NOMO-1 (cell line): ENCODE data around the gene DNLZ.

Experiments
- DNase-seq, 2 experiments: peaks; one replicate each; lab custom pipeline; 2025; ENCODE audit not compliant: unreplicated experiment in 2 of 2; lab: John Stamatoyannopoulos, UW

Gene DNLZ

DNA sequence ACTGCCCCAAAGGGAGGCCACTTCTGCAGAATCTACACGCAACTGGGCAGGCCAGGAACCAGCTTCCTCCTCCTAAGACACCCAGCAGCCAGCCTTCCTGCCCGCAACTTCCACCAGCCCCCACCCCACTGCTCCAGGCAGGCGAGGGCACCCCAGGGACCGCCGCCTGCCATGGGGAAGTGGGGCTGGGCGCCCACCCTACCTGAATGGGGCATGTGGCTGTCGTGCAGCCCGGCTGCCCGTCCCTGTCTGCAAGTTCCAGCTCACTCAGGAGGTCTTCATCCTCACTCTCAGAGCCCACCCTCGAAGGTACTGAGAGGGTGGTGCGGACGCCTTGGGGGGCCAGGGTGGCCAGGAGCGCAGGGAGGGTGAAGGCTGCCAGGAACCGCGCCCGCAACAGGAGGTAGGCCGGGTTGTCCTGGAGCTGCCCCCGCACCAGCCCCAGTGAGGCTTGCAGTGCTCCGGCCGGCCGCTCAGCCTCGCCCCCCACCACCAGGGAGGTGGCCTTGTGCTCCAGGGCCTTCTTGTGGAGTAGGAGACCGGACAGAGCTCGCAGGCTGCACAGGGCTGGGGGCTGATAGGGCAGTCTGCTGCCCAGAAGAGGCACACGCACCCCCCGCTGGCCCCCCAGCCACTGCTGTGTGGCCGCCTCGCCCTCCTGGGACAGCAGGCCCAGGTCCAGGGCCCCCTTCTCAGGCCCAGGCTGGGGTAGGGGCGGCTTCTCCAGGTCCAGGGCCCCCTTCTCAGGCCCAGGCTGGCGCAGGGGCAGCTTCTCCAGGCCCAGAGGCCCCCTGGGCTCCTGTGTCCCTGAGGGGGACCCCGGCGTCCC is 14.0 kb upstream of the DNLZ start:
- no peak for DNase-seq

DNA sequence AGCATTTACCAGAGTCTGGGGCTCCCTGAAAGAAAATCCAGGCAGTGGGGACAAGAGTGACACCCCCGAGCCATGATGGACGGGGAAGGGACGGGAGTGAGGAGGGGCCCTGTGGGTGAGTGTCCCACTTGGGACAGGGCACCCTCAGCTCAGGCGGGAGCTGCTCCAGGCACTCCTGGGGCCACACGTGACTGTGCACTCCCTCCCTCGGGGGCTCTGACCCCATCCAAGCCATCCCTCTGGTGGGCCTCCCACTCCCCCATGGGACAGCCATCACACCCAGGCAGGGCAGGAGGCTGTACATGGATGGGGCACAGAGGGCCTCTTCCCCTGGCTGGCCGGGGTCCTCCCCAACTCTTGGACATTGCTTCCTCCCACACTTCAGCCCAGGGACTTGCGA is 12.9 kb upstream of the DNLZ start:
- DNase-seq: no peak

DNA sequence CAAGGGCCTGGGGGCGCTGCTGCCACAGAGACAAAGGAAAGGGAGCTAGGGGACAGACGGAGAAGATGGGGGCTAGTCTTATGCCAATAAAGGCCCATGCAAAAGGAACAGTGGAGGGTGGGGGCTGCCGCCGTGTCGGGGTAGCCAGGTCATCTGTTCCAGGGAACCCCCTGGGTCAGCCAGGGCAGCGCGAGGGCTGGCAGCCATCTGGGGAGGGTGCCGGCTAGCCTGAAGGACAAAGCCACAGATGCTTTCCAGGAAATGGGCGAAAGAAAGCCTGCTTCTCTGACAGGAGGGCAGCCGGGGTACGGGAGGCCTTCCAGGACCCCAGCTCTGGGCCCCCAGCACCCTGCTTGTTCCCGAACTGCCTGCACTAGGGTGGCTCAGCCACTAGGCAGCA is 11.6 kb upstream of the DNLZ start:
- no peak for DNase-seq

DNA sequence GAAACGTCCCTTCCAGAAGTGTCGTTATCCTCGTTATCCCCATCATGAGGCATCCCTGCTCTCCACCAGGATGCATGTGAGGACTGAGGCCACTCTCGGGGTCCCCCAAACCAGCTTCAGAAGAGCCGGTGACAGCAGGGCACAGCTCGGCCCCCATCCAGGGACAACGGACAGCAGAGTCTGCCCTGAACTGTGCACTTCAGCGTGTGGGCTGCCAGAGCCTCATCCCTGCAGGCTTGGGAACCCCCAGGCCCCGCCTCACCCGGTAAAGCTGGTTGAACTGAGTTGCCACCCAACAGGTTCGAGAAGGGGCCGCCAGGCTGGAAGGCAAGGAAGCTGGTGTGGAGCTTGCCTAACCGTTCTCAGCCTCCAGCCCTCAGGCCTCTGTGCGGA is 10.6 kb upstream of the DNLZ start:
- DNase-seq: no peak

DNA sequence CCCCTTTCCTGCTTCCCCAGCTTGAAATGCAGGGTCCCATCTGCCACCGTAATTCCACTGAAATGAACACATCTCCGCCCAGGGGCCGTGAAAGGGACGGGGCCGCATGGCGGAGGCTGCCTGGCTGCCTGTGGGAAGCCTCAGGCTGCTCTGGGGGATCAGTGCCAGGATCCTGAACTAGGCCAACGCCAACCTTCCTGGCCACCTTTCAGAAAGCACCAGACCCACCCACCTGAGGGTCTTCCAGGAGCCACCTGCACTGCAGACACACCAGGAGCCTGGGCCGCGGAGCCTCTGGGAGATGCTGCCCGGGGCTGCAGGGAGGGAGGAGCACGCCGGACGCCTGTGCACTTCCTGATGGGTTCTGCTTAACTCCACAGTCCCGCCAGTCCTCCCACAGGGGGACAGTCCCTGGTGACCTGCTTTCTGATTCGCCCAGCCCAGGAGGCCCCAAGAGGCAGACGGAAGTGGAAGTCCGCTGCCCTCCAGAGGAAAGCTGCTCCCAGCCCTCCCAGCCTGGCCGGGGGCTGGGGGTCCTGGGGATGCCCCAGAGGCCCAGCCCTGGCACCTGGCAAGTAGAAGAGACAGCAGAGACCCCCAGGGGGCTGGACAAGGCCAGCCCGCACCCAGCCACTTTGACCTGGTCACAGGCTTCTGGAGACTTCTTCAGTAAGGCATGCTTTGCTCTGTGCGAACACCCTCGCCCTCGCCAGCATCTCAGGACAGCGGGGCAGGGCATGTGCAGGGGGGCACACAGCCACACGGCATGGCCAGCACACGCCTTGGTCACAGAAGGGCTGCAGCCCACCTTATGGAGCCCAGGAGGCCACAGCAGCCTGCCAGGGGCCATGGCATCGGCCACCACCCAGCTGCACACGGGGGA is 10.0 kb upstream of the DNLZ start, which contains the start of gene CARD9:
Gene CARD9 (minus strand): TSS at position 370 of the 883 bp plus-strand sequence. CDS start 1,591 bp downstream, outside the sequence.
- peak; percentile 84 to 90 for DNase-seq

DNA sequence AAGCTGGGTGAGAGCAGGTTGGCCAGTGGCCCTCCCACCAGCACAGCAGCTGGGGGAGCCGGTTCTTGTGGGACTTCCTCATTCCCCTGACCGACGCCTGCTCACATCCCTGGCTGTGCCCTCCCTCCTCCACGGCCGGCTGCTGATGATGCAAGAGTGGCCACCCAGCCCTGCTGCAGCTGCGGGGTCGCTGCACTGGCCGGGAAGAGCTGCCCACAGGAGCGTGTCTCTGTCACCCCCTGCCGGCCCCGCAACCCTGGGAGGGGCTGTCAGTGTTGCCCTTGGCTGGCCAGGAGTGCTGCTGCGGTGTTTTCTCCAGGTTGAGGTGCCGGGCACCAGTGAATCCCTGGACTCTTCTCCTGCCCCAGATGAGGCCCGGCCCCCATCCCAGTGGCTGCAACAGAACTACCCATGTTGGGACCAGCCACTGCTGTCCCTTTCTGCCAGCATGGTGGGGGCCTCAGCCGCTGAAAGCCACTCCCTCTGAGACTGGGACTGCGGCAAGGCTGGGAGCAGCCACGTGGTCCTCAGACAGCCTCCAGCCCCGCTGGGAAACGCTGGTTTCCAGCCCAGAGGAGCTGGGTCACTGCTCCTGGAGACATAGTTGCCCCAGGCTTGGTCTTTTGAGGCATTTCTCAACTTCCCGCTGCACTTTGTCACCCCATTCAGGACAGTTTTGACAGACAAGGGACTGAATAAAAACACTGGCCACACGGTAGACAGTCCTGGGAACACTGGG is 9.2 kb upstream of the DNLZ start:
- peak; percentile 93 to 95 for DNase-seq

DNA sequence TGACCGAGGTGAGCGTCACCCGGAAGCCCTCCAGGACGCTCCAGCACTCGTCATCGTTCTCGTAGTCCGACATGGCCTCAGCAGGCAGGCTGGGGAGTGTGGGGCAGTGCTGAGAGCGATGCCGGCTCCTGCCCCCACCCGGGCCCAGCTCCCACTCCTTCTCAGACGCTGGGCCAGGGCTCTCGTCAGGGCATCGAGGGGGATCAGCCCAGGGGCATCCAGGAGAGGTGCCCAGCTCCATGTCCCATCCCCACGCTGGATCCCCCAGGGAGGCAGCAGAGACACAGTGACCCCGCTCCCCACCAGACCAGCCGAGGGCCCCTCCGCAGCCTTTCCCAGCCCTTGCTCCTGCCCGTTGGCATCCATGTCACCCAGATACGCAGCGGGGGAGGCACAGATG is 8.5 kb upstream of the DNLZ start:
- DNase-seq: no peak

DNA sequence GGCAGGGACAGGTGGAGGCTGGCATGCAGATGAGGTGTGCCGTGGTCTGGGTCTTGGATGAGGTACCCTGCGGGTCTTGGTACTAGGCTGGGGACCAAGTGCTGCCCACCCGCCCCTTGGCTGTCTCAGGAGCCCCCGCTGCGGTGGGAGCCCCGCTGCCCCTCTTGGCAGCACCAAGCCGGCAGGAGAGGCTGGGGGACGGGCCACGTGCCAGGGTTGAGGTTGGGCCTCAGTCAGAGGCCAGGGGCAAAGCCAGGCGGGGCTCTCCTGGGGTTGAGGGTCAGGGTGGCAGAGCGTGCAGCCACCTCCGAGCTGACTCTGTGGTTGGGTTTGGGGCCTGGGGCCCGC is 8.0 kb upstream of the DNLZ start:
- DNase-seq: no peak

DNA sequence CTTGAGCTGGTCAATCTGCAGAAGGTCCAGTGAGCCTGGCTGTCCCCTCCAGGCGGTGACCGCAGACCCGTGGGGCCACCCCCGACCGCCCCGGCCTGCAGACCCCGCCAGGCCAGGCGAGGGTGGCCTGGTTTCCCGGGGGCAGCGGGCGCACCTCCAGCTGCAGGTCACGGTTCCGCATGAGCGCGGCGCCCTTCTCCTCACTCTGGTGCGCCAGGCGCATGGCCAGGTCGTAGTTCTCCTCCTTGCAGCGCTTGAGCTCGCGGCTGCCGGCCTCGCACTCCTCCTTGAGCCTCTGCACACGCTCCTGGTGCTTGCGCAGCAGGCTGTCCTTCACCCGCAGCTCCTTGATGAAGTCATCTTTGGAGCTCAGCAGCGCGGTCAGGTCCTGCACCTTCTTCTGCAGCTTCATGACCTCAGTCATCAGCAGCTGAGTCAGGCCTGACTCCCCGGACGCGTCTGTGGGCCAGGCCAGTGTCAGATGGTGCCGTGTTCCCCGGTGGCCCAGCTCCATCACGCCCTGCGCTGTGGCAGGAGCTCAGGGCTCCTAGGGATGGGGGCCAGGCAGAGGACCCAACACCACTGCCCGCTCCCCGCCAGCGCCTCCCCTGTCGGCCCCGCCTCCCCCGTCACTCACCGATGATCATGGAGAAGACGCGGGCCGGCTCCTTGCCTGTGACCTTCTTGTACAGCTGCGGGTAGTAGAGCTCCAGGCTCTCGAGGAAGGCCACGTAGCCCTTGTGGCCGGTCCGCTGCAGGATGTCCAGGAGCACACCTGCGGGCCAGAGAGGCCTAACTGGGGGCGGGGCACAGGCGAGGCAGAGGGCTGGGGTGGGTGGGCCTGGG is 7.4 kb upstream of the DNLZ start:
- DNase-seq: no peak

DNA sequence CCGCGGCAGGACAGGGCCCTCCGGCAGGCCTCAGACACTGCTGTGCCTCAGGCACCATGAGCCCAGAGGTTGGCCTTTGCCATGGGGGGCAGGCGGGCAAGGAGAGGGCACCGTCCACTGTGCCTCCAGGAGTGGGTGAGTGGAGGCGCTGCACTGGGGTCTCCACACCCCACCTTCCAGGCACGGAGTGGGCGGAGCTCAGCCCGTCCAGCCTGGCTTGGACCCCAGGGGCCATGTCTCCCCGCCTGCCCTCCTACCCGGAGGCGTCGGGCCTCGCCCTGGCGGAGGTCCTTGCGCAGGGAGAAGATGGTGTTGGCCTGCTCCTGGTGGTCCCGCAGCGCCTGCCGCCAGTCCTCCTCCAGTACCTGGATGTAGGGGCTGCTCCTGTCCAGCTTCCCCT is 6.5 kb upstream of the DNLZ start:
- no peak for DNase-seq

DNA sequence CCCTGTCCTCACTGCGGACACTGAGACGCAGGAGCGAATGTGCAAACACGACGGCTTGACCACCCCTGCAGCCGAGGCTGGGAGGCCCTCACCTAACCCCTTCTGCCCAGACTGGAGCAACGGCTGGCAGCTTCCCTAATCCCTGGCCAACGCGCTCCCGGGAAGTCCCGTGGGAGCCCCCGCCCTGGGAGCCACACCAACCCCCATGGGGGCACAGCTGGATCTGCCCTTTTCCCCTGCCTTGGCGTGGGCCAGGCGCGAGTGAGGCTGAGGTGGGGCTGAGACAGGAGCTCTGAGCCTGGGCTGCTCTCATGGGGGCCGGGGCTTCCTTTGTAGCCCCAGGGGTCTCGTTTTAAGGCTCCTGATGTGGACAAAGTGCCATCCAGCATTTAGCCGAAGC is 4.6 kb upstream of the DNLZ start:
- DNase-seq: no peak

DNA sequence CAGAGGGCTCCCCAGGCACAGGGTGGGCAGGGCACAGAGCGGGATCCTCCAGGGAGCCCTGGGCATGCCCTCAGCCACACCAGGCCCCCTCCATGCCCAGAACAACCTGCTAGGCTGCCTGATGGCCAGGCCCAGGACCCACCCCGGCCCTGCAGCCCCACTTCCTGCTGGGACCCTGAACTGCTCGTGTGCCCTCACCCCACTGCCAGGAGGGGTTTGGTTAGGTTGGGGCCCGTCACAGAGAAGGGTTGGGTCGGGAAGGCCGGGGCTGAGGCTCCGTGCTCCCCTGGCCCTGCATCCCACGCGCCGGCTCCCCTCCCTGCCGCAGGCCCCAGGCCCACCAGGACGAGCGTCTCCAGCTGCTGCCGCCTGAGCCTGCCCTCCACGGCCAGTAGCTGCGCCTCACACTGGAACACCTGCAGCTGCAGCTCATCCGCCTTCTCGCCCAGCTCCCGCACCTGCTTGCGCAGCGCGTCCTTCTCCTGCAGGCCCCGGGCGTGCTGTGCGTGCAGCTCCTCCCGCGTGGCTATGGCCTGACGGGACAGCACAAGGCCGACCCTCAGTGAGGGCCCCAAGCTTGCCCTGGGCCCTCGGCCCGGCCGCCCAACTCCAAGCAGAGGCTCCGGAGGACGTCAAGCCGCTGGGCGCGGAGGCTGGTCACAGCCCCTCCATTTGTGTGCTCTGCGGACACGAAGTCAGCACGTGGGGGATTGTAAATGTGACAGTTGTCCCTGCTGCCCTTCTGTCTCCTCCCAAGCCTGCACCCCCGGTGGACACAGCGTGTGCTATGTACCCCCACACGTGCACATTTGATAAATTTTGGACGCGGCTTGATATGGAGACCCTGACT is 4.0 kb upstream of the DNLZ start:
- DNase-seq: no peak

DNA sequence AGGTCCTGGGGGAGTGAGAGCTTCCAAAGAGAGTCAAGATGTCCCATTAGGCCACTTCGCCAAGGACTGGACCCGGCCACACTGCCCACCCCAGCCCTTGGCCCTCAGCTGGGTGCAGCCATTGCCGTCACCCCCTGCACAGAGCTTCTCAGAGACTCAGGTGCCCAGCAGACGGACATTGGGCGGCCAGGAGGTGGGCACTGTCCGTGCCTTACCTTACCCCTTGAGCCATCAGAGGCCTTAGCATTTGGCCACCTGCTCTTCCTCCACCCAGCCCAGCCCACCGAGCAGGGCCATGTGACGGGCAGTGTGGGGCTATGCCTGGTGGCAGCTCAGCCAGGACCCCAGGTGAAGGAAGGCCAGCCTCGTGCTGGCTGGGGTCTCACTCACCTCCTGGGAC is 3.3 kb upstream of the DNLZ start:
- no peak for DNase-seq

DNA sequence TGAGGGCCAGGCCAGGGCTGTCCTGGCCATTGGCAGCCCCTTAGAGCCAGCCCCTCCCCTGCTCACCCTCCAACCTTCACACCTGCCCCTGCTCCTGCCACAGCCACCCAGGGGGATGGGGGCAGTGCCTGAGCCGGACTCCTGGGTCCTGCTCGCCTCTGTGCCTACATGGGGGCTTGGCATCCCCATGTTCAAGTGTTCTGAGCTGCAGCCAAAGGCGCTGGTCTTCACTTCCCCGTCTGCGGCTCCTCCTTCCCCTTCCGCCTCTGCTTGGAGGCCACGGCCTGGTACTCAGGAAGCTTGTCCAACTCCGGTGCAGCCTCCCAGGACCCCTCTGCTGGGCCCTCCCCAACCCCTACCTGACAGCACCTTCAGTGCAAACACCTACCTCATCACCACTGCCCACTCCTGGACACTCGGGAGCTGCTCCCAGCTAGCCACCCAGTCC is 2.3 kb upstream of the DNLZ start:
- peak; percentile 77 to 79 for DNase-seq

DNA sequence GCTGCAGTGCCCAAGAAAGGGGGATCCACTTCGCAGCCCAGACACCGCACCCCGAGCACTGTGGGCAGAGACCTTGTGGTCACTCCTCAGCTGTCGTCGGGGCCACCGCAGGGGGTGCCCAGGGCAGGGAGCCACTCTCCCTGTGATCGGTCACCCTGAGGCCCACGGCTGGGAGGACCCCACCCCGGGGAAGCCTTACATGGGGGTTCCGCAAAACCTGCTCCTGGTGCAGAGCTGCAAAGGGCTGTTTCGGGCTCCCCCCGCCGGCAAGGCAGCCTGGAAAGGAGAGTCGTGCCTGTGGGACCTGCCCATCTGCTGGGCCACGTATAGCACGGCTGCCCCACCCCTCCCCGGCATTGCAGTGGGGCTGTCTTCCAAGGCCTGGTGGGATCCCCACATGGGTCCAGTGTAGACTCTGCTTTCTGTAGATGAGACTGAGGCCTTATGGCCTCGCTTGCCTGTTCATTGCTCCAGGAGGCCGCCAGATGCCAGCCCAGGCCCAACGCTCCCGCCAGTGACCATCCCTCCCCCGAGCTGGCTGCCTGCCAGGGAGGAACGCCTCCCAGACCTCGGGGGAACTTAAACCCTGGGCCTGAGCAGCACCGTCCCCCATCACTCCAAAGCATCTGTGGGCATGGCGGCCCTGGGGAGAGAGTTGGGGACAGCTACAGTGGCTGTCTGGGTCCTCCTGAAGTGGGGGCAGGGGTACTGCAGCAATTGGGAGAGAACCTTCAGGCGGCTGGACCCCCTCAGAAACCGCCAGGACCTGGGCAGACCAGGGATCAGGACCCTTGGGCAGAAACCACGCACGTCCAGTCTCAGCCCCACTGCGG is 1.6 kb upstream of the DNLZ start:
- no peak for DNase-seq

DNA sequence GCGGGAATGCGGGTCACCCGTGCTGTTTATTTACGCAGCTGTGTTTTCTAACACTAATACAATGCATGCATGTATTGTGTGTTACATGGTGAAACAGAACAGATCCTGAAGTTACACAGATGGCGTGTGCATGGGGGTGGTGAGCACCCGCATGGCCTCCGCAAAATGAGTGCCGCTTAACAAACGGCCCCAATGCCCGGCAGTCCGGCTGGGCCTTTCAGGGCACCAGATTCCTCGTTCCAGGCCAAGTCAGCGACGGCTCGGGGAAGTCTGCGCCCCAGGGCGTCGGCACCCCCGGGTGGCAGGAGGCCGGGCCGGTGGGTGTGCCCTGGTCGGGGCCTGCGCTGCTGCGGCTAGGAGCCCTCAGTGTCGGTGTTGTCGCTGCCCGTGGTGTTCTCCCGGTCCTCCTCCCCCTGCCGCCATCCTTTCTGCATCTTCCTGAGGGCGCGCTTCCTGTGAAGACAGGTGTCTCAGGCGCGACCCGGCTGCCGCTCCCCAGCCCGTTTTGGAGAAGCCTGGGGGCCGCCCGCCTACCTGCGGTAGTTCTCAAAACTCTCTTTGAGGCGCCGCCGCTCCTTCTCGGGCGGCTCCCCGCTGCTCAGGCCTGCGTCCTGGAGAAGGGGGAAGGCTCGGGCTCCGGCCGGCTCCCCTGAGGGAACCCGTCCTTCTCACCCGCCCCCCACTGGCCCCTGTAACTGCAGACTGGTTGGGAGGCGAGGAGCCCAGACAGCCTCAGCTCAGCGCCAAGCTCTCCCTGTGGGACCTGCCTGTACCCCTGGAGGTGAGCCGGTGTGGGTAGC is 605 bp upstream of the DNLZ start:
- no peak for DNase-seq

DNA sequence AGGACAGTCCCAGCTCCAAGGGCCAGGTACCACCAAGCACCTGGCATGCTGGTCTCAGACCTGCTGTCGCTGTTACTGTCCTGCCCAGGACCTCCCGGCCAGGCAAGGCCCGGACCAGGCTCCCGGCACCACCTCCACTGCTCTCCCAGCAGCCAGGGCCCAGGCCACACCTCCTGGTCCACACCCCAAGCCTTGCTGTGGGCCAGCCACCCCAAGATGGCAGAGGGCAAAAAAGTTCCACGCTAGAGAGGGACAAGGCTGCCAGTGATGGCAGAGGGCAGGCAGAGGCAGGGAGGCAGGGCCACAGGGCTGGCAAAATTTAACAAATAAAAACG is 1.1 kb downstream of the DNLZ start:
- no peak for DNase-seq
